GM23338 (cell line): ENCODE data around the gene RASSF4. TPM values are rescaled to one million over a fixed set of nuclear protein-coding genes. Genes with fewer than 3 reads are reported as not detected.

Source experiments
- ATAC-seq: fragments of 200-7000 bp; cut with Tn5 transposase; 3 replicates; pipeline ENCODE4 v1.9.1; 2020
- DNase-seq: peaks from one replicate; pipeline ENCODE4 v3.0.0-alpha.2; 2015; ENCODE audit warnings: low spot score
- H2AFZ ChIP-seq: fragments of 200-600 bp; sonication (generic); 2 replicates; pipeline ENCODE4 v1.8.0; 2016; ENCODE audit warnings: antibody characterized with exemption, mild to moderate bottlenecking, moderate library complexity
- H3F3A ChIP-seq: fragments of 200-600 bp; sonication (generic); replicated peaks from 2 replicates; pipeline ENCODE4 v1.8.0; 2017; ENCODE audit warnings: antibody characterized with exemption, mixed run types, low read depth
- H3K27ac ChIP-seq: fragments of 200-600 bp; sonication (generic); 2 replicates; pipeline ENCODE4 v1.6.1; 2016; ENCODE audit warnings: low read depth
- H3K27me3 ChIP-seq: fragments of 200-600 bp; sonication (generic); 2 replicates; pipeline ENCODE4 v1.8.0; 2016; ENCODE audit warnings: mild to moderate bottlenecking, mixed run types, moderate library complexity; ENCODE audit not compliant: insufficient read depth
- H3K36me3 ChIP-seq: fragments of 200-600 bp; sonication (generic); 2 replicates; pipeline ENCODE4 v1.8.0; 2016; ENCODE audit warnings: mild to moderate bottlenecking; ENCODE audit not compliant: insufficient read depth
- H3K4me1 ChIP-seq: fragments of 200-600 bp; sonication (generic); 2 replicates; pipeline ENCODE4 v1.8.0; 2016; ENCODE audit warnings: mild to moderate bottlenecking, moderate library complexity; ENCODE audit not compliant: insufficient read depth
- H3K4me2 ChIP-seq: fragments of 200-600 bp; sonication (generic); 2 replicates; pipeline ENCODE4 v1.7.1; 2017; ENCODE audit warnings: mixed run types
- H3K4me3 ChIP-seq: fragments of 200-600 bp; sonication (generic); 2 replicates; pipeline ENCODE4 v1.6.1; 2016; ENCODE audit warnings: mixed run types
- H3K79me2 ChIP-seq: fragments of 200-600 bp; sonication (generic); replicated peaks from 2 replicates; pipeline ENCODE4 v1.8.0; 2017; ENCODE audit warnings: mild to moderate bottlenecking; ENCODE audit not compliant: insufficient read depth
- H3K9me2 ChIP-seq: fragments of 200-600 bp; sonication (generic); 2 replicates; pipeline ENCODE4 v1.8.0; 2017; ENCODE audit not compliant: insufficient read depth
- H4K20me1 ChIP-seq: fragments of 200-600 bp; sonication (generic); replicated peaks from 2 replicates; pipeline ENCODE4 v1.8.0; 2017; ENCODE audit warnings: mild to moderate bottlenecking; ENCODE audit not compliant: insufficient read depth
- H3K27ac Mint-ChIP-seq: 2 replicates; pipeline ENCODE4 v1.8.0; 2020; ENCODE audit warnings: inconsistent platforms, mild to moderate bottlenecking, moderate library complexity, mixed read lengths
- H3K27me3 Mint-ChIP-seq: 3 replicates; pipeline ENCODE4 v1.8.0; 2022; ENCODE audit warnings: low read depth, mild to moderate bottlenecking, moderate library complexity, mixed read lengths, inconsistent platforms; ENCODE audit not compliant: insufficient read depth, poor library complexity
- H3K36me3 Mint-ChIP-seq: 3 replicates; pipeline ENCODE4 v1.8.0; 2021; ENCODE audit warnings: low read depth, mild to moderate bottlenecking, inconsistent platforms, moderate library complexity, mixed read lengths
- H3K4me1 Mint-ChIP-seq: 3 replicates; pipeline ENCODE4 v1.8.0; 2020; ENCODE audit warnings: mild to moderate bottlenecking, inconsistent platforms, mixed read lengths
- H3K4me3 Mint-ChIP-seq: 3 replicates; pipeline ENCODE4 v1.8.0; 2021; ENCODE audit warnings: moderate library complexity, mild to moderate bottlenecking, inconsistent platforms, mixed read lengths
- H3K9me3 Mint-ChIP-seq: 3 replicates; pipeline ENCODE4 v1.8.0; 2020; ENCODE audit warnings: moderate library complexity, mild to moderate bottlenecking, inconsistent platforms, mixed read lengths
- CREB1 ChIP-seq: fragments of 250-450 bp; sonication (Bioruptor Pico); IDR thresholded peaks from 2 replicates; pipeline ENCODE4 v1.5.0; 2020; ENCODE audit warnings: low read depth, mild to moderate bottlenecking, moderate library complexity
- CTCF ChIP-seq, 2 experiments: fragments of 200-600 bp in 1 of 2; sonication (generic) in 1 of 2; conservative IDR thresholded peaks; 2 replicates each; pipeline versions ENCODE4 v1.5.1 to v1.6.1; 2016 to 2017; ENCODE audit warnings: antibody characterized with exemption in 2 of 2, low read depth in 2 of 2, mild to moderate bottlenecking in 2 of 2, moderate library complexity in 1 of 2
- EZH2 ChIP-seq: fragments of 200-600 bp; sonication (generic); IDR thresholded peaks from one replicate; pipeline ENCODE4 v1.8.0; 2017; ENCODE audit warnings: antibody characterized with exemption, mild to moderate bottlenecking, low read depth; ENCODE audit not compliant: unreplicated experiment
- EZH2phosphoT487 ChIP-seq: fragments of 200-600 bp; sonication (generic); IDR thresholded peaks from one replicate; pipeline ENCODE4 v1.8.1; 2018; ENCODE audit warnings: antibody characterized with exemption; ENCODE audit not compliant: unreplicated experiment
- JUNB ChIP-seq: IDR thresholded peaks from one replicate; pipeline ENCODE4 v1.6.1; 2016; ENCODE audit warnings: antibody characterized with exemption; ENCODE audit not compliant: unreplicated experiment
- NANOG ChIP-seq: IDR thresholded peaks from 2 replicates; pipeline ENCODE4 v1.6.1; 2016; ENCODE audit warnings: antibody characterized with exemption, borderline replicate concordance
- POLR2AphosphoS5 ChIP-seq: IDR thresholded peaks from 2 replicates; pipeline ENCODE4 v1.6.1; 2016; ENCODE audit warnings: antibody characterized with exemption, low read depth
- REST ChIP-seq: IDR thresholded peaks from one replicate; pipeline ENCODE4 v1.6.1; 2018; ENCODE audit warnings: antibody characterized with exemption; ENCODE audit not compliant: unreplicated experiment
- STAT1 ChIP-seq: IDR thresholded peaks from one replicate; pipeline ENCODE4 v1.6.1; 2016; ENCODE audit warnings: antibody characterized with exemption; ENCODE audit not compliant: unreplicated experiment
- ZNF114 ChIP-seq: fragments of 250-450 bp; sonication (Bioruptor Pico); IDR thresholded peaks from 2 replicates; pipeline ENCODE4 v1.5.0; 2020; ENCODE audit warnings: mild to moderate bottlenecking, moderate library complexity
- ZNF331 ChIP-seq: fragments of 250-450 bp; sonication (Bioruptor Pico); IDR thresholded peaks from 2 replicates; pipeline ENCODE4 v1.5.0; 2020; ENCODE audit warnings: low read depth, mild to moderate bottlenecking, moderate library complexity
- polyA plus RNA-seq: library from polyadenylated mRNA; unstranded; fragments of >200 nt; fragmentation: Nextera tagmentation; extraction: Ambion mirVana; gene quantifications from 2 replicates; pipeline ENCODE4 v1.2.1, GENCODE V29; 2016
- total RNA-seq: library from RNA; depleted of rRNA; stranded (reverse); fragments of >200 nt; shearing (Covaris generic); gene quantifications from 2 replicates; pipeline ENCODE4 v1.2.3, GENCODE V29; 2014
- TF ChIP-seq, protein P1 (sequence below): IDR thresholded peaks from 2 replicates; pipeline ENCODE4 v1.6.1; 2016; ENCODE audit warnings: antibody characterized with exemption
- TF ChIP-seq, protein P2 (sequence below): fragments of 250-450 bp; sonication (Bioruptor Pico); IDR thresholded peaks from 2 replicates; pipeline ENCODE4 v1.5.0; 2020; ENCODE audit warnings: mild to moderate bottlenecking, moderate library complexity

RASSF4 gene
- total and polyA plus RNA-seq, 2 experiments from 2014 or later = 12.4 to 13.6 TPM

DNA sequence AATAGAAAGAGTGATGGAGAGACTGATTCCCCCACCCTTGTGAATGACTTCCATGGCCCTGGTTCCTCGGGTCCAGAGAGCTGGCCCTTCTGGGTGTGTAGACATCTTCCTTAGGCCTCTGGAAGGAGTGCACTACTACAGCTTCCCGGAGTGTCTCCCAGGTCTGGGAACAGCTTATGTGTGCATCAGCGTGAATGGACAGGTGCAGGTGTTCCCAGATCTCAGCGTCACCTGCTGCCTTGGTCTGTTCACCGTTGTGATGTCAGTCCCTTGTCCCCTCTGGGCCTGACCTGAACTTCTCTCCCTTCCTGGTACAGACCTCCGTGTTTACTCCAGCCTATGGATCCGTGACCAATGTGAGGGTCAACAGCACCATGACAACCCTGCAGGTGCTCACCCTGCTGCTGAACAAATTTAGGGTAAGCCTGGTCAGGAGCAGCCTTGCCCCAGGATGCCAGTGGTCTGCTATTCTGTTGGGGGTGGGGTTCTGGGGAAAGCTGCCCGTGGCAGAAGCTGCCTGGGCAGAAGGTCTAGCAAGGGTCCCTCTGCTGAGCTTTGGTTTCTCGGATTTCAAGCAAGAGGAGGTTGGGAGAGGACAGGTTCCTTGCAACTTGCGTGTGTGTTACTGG is 29.5 kb downstream of the RASSF4 start:
- Histone ChIP-seq H4K20me1 (no peaks in the 10 kb centered on the region; the same call in 1 of the 2 replicates), H3K4me3 (no peak overlapping the region), H3K27ac (no peak overlapping the region), H3K4me2 (peak overlapping the region; percentile 38; the same call in 1 of the 2 replicates), H3K36me3 (no peaks in the 10 kb centered on the region), H3K27me3 (no peaks in the 10 kb centered on the region), H3K4me1 (peaks cover 54% of the 10 kb centered on the region), H3K79me2 (no peaks in the 10 kb centered on the region), H2AFZ (no peak overlapping the region), H3K9me2 (no peaks in the 10 kb centered on the region), H3F3A (0 out of 2 replicates have a peak, but pooled peaks cover 7% of the 10 kb centered on the region)
- Mint-ChIP-seq H3K27me3 (peaks cover 21% of the 10 kb centered on the region), H3K27ac (no peak overlapping the region), H3K4me3 (no peak overlapping the region; the same call in 2 of the 3 replicates), H3K9me3 (no peaks in the 10 kb centered on the region), H3K36me3 (peaks cover 15% of the 10 kb centered on the region), H3K4me1 (peaks cover 74% of the 10 kb centered on the region)
- no peak for TF ChIP-seq CREB1 (CRISPR knock-in tag)
- TF ChIP-seq, protein P1, sequence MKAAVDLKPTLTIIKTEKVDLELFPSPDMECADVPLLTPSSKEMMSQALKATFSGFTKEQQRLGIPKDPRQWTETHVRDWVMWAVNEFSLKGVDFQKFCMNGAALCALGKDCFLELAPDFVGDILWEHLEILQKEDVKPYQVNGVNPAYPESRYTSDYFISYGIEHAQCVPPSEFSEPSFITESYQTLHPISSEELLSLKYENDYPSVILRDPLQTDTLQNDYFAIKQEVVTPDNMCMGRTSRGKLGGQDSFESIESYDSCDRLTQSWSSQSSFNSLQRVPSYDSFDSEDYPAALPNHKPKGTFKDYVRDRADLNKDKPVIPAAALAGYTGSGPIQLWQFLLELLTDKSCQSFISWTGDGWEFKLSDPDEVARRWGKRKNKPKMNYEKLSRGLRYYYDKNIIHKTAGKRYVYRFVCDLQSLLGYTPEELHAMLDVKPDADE = no peak
- TF ChIP-seq CTCF (conservative IDR thresholded peaks at IDR 0.05; ENCODE audit: low read depth in 2 of 2) = no peak
- TF ChIP-seq EZH2phosphoT487 = no peak
- TF ChIP-seq ZNF114 (CRISPR knock-in tag) = no peak
- TF ChIP-seq STAT1 = no peak
- TF ChIP-seq, protein P2, sequence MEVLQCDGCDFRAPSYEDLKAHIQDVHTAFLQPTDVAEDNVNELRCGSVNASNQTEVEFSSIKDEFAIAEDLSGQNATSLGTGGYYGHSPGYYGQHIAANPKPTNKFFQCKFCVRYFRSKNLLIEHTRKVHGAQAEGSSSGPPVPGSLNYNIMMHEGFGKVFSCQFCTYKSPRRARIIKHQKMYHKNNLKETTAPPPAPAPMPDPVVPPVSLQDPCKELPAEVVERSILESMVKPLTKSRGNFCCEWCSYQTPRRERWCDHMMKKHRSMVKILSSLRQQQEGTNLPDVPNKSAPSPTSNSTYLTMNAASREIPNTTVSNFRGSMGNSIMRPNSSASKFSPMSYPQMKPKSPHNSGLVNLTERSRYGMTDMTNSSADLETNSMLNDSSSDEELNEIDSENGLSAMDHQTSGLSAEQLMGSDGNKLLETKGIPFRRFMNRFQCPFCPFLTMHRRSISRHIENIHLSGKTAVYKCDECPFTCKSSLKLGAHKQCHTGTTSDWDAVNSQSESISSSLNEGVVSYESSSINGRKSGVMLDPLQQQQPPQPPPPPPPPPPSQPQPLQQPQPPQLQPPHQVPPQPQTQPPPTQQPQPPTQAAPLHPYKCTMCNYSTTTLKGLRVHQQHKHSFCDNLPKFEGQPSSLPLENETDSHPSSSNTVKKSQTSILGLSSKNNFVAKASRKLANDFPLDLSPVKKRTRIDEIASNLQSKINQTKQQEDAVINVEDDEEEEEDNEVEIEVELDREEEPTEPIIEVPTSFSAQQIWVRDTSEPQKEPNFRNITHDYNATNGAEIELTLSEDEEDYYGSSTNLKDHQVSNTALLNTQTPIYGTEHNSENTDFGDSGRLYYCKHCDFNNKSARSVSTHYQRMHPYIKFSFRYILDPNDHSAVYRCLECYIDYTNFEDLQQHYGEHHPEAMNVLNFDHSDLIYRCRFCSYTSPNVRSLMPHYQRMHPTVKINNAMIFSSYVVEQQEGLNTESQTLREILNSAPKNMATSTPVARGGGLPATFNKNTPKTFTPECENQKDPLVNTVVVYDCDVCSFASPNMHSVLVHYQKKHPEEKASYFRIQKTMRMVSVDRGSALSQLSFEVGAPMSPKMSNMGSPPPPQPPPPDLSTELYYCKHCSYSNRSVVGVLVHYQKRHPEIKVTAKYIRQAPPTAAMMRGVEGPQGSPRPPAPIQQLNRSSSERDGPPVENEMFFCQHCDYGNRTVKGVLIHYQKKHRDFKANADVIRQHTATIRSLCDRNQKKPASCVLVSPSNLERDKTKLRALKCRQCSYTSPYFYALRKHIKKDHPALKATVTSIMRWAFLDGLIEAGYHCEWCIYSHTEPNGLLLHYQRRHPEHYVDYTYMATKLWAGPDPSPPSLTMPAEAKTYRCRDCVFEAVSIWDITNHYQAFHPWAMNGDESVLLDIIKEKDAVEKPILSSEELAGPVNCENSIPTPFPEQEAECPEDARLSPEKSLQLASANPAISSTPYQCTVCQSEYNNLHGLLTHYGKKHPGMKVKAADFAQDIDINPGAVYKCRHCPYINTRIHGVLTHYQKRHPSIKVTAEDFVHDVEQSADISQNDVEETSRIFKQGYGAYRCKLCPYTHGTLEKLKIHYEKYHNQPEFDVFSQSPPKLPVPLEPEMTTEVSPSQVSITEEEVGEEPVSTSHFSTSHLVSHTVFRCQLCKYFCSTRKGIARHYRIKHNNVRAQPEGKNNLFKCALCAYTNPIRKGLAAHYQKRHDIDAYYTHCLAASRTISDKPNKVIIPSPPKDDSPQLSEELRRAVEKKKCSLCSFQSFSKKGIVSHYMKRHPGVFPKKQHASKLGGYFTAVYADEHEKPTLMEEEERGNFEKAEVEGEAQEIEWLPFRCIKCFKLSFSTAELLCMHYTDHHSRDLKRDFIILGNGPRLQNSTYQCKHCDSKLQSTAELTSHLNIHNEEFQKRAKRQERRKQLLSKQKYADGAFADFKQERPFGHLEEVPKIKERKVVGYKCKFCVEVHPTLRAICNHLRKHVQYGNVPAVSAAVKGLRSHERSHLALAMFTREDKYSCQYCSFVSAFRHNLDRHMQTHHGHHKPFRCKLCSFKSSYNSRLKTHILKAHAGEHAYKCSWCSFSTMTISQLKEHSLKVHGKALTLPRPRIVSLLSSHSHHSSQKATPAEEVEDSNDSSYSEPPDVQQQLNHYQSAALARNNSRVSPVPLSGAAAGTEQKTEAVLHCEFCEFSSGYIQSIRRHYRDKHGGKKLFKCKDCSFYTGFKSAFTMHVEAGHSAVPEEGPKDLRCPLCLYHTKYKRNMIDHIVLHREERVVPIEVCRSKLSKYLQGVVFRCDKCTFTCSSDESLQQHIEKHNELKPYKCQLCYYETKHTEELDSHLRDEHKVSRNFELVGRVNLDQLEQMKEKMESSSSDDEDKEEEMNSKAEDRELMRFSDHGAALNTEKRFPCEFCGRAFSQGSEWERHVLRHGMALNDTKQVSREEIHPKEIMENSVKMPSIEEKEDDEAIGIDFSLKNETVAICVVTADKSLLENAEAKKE = no peak
- no peak for TF ChIP-seq POLR2AphosphoS5
- TF ChIP-seq REST = no peak
- TF ChIP-seq ZNF331 (CRISPR knock-in tag) = no peak
- TF ChIP-seq NANOG = no peak
- TF ChIP-seq EZH2 = no peak
- TF ChIP-seq JUNB = no peak
- ATAC-seq (no peak), DNase-seq (no peak)
